Measurements from ENCODE around the gene PHAF1.
A peak's percentile ranks its signal among the peaks of the same experiment; 100 is the strongest.

PHAF1 gene

DNA sequence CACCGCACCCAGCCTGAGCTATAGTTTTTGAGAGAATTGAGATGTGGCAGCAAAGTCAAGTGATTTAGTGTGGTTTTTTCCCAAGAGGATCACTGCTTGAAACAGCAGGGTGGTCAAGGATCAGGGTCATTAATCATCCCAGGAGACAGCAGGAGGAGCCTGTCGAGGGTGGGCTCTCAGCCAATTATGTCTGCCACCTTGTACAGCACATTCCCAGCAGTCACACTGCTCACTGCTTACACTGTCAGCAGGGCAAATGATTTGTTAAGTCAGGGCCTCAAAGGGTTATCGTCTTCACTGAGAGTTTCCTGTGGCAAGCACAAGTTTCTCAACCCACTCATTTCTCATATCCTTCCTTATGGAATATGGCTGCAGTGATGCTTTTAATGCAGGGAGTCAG is 27.9 kb downstream of the PHAF1 start:
- intact Hi-C loops (cut with DNase I), result no loop called here
- no peak for DNase-seq

GRCh38 chr16:67141391-67141790 is 31.6 kb downstream of the PHAF1 start:
- intact Hi-C loops (cut with DNase I), result no loop called here

GRCh38 chr16:67142342-67142741 is 32.6 kb downstream of the PHAF1 start:
- intact Hi-C loops (cut with DNase I), result no loop called here
- DNase-seq, result no peak

More at GRCh38 chr16:67141391-67141790, 31.6 kb downstream of the PHAF1 start:
- DNase-seq, result no peak

DNA sequence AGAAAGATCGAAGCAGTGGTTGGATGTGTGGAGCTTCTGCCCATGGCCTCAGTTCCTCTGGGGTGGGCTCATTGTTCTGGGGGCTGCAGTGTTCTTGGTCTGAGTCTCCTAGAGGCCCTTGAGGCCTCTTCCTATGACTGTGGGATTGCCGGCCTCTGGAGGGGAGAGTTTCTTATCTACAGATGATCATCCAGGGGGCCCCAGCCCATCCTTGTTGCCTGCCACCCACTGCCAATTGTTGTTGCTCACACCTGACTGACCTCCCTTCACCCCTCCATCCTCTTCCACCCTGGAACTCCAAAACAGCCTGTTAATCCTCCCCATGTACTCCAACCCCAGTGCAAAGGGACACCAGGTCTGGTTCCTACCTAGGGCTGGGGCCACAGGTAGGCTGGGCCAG is 35.2 kb downstream of the PHAF1 start:
- intact Hi-C loops (cut with DNase I), result no loop called here
- DNase-seq, result no peak

DNA sequence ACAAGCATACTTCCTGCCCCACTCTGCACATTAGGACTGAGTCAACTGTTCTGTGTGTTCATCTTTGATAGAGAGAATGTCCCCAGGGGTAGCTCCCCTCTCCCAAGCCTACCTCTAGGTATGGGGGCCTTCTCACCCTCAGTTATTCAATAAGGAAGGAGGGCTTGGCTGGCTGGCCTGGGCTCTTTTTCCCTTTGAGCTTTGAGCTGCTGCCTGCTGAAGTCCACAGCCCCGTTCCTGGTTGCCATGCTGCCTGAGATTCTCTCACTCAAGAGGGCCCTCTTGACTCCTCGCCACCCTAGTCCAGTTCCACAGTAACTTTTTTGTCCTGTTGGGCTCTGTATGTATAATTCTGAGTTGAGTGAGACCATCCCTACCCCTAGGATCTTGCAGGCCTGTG is 36.0 kb downstream of the PHAF1 start:
- peak in 1 of 42 donors; percentile 2 for DNase-seq
- intact Hi-C loops (cut with DNase I), result no loop called here

DNA sequence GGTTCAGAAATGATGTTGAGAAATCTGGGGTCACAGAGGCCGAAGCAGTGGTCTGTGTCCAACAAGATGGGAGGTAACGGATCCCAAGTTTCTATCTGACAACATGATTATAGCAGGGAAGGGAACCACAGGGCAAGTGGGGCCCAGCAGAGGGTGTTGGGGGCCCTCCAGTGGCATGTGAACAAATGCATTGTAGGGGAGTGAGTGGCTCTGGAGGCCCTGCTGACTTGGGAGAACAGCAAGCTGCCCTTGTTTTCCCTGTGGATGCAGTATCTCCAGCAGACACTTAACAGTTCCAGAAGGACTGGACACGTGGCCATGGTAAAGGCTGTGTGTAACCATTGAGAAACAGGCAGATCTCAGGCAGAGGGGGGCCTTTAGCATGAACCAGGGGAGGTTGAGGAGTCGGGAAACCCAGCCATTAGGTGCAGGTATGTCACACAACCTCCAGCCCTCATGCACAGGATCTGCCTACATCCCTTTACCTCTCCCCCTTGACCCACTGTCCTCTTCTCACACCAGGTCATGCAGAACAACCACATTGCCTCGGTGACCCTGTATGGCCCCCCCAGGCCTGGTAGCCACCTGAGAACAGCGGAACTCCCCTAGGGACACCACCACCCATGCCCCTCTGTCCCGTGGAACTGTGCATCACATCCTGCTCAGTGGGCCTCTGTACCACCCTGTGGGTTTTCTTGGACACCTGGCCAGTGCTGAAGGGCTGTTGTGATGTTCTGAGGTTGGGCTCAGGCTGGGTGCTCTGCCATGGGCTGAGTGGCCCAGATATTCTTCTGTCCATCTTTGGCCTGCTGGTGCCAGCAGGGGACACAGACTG is 37.0 kb downstream of the PHAF1 start:
- intact Hi-C loops (cut with DNase I), result no loop called here
- peak in 2 of 42 donors; percentile 27 to 37 for DNase-seq

DNA sequence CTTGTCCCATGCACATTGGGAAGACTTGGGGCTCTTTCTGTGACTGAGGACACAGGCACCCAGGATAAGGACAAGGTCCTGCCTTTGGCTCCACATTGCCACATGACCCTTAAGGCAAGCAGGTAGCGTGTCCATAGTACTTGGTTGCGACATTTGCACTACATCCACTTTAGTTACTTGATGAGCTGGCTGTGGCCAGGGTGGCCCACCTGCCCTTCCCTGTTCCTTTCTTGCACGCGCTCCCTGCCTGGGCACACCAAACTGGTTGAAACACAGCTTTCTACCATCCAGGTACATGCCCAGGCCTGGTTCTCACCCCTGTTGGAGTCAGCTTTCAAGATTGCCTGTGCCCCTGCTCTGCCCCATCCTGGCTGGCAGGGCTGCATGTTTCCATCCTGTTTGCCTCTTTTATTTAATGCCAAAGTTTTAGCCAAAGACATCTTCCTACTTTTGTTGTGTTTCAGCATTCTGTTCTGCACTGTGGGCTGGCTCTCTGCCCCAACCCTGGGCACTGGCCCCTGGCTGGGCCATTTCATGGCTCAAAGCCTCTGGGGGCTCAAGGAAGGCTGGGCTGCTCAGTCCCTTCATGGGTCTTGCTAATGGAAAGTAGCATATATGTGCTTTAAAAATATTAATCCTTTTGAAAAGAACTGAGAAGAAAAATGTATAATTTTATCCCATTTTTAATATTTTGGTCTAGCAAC is 37.8 kb downstream of the PHAF1 start:
- intact Hi-C loops (cut with DNase I), result no loop called here
- peak in 1 of 42 donors; percentile 12 for DNase-seq

DNA sequence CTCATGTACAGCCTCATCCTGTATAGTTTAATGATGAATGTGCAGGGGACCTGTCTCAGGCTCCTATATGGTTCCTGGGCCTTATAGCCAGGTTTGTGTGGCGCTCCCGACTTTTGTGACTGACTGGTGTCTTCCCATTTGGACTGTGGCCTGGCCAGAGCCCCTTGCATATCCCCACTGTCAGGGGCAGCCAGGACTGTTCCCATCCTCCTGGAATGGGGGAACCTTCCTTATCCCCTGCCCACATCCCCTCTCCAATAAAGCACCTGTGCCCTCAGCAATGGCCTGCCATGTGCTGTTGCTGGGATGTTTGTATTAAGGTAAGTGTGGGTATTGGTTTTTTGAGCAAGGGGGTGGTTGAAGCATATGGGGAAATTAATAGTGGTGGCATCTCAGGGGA is 38.5 kb downstream of the PHAF1 start:
- intact Hi-C loops (cut with DNase I), result no loop called here

DNA sequence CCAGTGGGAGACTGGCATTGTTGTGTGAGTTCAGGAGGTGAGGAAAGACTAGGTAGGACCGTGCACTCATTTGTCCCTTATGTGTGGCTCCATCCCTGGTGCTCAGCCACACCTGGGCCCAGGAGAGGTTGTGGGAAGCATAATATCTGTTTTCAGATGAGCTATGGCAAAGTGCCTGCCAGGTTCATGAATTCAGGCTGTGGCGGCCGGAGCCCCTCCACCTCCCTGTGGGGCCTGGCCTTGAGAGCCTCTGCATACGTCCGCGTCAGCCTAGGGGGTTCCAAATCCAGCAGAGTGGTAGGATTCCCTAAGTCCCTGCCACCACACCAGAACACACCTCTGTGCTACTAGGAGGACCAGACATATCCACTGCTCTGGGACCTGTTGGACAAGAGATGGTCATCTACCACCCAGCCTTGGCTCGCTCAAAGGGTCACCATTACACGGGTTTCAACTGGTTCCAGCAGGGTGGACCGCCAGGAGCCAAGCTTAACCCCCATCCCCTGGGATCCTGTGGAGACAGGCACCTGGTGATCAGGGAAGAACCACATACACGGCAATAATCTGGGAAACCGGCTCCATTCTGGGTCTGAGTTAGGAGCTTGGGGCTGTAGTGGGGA is 39.0 kb downstream of the PHAF1 start:
- intact Hi-C loops (cut with DNase I), result no loop called here
- no peak for DNase-seq

More for the DNA sequence above, 38.5 kb downstream of the PHAF1 start:
- DNase-seq, result peak in 2 of 42 donors; percentile 2 to 4

DNA sequence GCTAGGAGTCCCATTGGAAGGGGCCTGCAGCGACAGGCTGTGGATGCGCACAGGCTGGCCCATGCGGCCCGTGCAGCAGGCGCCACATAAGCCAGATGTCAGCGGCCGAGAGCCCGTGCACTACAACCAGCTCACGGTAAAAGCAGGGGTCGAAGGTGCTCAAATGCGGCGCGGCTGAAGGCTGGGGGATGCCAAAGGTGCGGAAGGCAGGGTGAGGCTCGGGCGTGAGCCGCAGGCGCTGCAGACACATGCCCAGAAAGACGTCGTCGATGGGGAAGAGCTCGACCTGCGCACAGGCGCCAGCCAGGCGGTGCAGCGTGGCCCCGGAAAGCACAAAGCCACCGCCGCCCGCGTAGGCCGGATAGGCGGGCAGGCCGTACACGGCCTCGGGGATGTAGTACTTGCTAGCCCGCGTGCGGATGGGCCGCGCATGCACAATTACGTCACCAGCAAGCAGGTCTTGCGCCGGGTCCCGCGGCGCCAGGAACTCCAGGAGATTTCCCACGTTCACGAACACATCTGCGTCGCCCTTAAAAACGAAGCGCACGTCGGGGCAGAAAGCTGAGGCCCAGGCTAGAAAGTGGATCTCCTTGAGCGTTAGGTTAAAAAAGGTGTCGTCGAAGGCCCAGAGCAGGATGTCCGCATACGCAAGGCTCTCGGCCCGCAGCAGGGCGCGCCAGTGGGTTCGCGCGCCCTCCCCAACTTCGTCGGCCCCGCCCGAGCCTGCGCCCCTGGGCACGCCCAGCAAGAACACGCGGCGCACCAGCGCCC is 39.7 kb downstream of the PHAF1 start:
- peak in 1 of 42 donors; percentile 15 for DNase-seq
- intact Hi-C loops (cut with DNase I), result loop anchor here (10.0 kb wide), 3 partner anchors 45 to 205 kb away; partner anchors contain the start of gene PHAF1

- intact Hi-C loops (cut with DNase I), result loop anchor here (10.0 kb wide), 3 partner anchors 45 to 205 kb away; partner anchors contain the start of gene PHAF1
- peak in 7 of 42 donors; percentile 30 to 48 (median 47) for DNase-seq
These were observed 40.5 kb downstream of the PHAF1 start for GRCh38 chr16:67150047-67150832.

GRCh38 chr16:67150833-67151396 is 41.2 kb downstream of the PHAF1 start, which contains the start of gene B3GNT9:
TSS of gene B3GNT9 (minus strand) at chr16:67150998. CDS start at chr16:67150485, 513 bp downstream.
- intact Hi-C loops (cut with DNase I), result loop anchor here (10.0 kb wide), 3 partner anchors 46 to 206 kb away; partner anchors contain the start of gene PHAF1
- peak in 40 of 42 donors; percentile 44 to 86 (median 70) for DNase-seq

GRCh38 chr16:67151431-67152097 is 41.8 kb downstream of the PHAF1 start:
- DNase-seq, result no peak
- intact Hi-C loops (cut with DNase I), result loop anchor here (10.0 kb wide), 3 partner anchors 47 to 207 kb away; partner anchors contain the start of gene PHAF1

DNA sequence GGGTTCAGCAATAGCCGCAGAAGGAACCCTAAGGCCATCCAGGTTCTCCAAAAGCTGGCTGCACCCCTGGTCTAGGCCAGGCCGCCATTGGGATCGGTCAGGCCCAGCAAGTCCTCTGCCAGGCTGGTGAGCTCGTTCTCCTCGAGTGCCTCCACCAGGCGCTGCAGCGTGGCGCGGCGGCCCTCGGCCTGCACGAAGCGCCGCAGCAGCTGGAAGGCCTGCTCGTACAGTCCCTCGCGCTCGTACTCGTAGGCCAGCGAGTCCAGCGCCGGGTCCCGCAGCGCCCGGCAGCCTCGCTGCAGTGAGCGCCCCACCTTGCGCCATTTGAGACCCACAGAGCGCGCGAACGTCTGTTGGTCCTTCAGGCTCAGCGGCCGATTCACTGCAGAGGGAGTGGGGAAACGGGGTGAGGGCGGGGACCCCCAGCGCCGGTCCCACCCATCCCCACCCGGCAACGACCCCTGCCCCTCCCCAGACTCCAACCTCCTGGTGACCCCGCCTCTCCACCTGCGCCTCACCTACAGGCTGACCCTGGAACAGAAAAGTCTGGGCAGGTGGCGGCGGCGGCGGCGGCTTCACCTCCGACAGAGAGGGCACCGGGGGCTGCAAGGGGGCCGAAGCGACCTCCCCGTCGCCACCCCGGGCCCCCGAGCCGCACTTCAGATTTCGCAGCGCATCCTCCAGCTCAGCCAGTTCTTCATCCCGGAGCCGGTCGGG is 45.0 kb downstream of the PHAF1 start:
- peak in 1 of 42 donors; percentile 15 for DNase-seq
- intact Hi-C loops (cut with DNase I), result loop anchor here (2.0 to 10.0 kb wide), 4 partner anchors 50 to 210 kb away; partner anchors contain the start of gene PHAF1

- peak; percentile 42 to 92 (median 82) for DNase-seq
These were observed 45.8 kb downstream of the PHAF1 start for GRCh38 chr16:67155295-67156142.

More at GRCh38 chr16:67155295-67156142, 45.8 kb downstream of the PHAF1 start:
- intact Hi-C loops (cut with DNase I), result loop anchor here (2.0 to 10.0 kb wide), 4 partner anchors 51 to 211 kb away; partner anchors contain the start of gene PHAF1

Data from head of caudate nucleus (tissue), 42 donors.